GM04503 (cell line): ENCODE measurements around the gene NCOA1.
A peak's percentile ranks its signal among the peaks of the same experiment; 100 is the strongest.
"Not testable (repeated sequence)": the region's sequence is repeated elsewhere in the genome, so short reads cannot be mapped to it uniquely, and the experiment has no call there.

Source experiments
- DNase-seq: peaks from one replicate; pipeline ENCODE4 v3.0.0-alpha.2; 2012; ENCODE audit warnings: low read depth

The NCOA1 gene

DNA sequence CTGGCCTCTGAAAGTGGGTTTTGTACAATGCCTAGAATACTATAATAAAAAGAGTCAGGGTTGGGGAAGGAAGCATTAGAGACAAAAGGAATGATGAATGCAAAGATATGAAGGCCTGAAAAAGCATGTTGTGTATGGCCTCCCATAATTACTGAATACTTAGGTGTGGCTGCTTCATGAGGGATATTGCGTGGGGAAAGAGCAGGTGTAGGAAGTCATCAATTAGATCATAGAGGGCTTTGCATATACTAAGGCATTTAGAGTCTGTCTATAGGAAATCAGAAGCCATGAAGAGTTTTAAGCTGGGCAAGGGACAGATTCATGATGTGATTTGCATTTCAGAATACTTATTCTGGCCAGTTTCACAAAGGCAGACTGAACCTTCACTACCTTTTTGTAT, 48.2 kb downstream of the NCOA1 start:
- no peak for DNase-seq

GRCh38 chr2:24540011-24540477, 49.0 kb downstream of the NCOA1 start:
- DNase-seq: no peak

DNA sequence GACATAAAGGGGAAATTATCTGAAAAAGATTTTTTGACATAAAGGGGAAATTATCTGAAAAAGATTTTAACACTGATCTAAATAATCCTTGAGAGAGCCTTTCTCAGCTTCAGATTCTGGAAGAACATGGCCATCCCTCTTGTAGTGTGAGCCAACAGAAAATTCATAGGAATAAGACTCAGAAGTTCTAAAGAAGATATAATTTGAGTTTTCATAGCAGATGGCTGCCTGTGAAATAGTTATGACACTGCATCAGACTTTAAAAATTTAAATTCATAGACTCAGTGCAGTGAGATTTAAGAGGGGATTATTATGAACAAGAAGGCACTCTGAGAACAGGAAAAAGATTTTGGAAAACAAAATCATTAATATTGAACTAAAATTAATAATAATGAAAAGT, 50.6 kb downstream of the NCOA1 start:
- DNase-seq: no peak

DNA sequence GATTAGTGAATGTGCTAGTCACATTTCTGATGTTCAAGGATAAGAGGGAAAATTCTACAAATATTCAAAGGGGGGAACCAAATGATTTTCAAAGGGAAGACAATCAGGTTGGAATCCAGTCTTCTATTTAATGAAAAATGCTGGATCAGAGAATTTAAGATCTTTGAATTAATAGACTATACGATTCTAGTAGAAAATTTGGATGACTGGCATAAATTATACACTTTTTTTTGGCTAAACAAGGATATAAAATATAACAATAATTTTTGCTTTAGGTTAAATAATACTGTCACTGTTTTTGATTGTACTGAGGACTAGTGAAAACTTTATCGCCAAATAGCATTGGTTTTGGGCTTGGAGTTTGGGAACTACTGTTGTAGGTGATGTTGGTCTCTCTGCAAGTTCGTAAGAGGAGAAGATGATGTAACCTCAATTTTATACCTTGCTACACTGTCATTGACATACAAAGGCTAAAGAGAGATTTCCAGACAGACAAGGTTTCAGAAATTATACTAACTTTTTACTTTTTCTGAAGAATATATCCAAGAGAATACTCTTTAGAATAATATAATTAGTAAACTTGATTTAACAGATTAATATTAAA, 51.3 kb downstream of the NCOA1 start:
- DNase-seq: no peak

- DNase-seq: no peak
Observed at GRCh38 chr2:24543252-24543651, 52.2 kb downstream of the NCOA1 start.

- DNase-seq: no peak
Observed at GRCh38 chr2:24544456-24545115, 53.5 kb downstream of the NCOA1 start.

GRCh38 chr2:24546669-24547068, 55.6 kb downstream of the NCOA1 start:
- DNase-seq: no peak

GRCh38 chr2:24548058-24548457, 57.0 kb downstream of the NCOA1 start:
- no peak for DNase-seq

DNA sequence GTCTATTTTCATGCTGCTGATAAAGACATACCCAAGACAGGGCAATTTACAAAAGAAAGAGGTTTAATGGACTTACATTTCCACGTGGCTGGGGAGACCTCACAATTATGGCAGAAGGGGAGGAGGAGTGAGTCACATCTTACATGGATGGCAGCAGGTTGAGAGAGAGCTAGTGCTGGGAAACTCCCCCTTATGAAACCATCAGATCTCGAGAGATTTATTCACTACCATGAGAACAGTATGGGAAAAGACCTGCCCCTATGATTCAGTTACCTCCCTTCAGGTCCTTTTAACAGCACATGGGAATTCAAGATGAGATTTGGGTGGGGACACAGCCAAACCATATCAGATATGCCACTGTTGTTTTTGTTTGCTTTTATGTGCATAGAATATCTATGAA, 59.2 kb downstream of the NCOA1 start:
- DNase-seq: not testable (repeated sequence)

DNA sequence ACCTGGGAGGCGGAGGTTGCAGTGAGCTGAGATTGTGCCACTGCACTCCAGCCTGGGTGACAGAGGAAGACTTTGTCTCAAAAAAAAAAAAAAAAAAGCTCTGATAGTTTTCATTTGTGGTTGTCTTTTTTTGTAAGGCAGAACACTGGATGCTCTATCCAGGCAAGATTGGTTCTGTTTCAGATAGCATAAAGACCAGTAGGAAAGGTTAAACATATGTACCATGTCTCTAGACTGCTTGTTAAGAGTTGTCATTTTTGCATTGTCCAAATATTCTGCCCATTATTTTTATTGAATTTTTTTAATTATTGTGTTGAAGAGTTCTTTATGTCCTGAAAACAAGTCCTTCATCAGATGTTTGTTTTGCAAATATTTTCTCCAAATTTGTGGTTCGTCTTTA, 60.0 kb downstream of the NCOA1 start:
- DNase-seq: no peak

GRCh38 chr2:24552836-24553235, 61.8 kb downstream of the NCOA1 start:
- no peak for DNase-seq

DNA sequence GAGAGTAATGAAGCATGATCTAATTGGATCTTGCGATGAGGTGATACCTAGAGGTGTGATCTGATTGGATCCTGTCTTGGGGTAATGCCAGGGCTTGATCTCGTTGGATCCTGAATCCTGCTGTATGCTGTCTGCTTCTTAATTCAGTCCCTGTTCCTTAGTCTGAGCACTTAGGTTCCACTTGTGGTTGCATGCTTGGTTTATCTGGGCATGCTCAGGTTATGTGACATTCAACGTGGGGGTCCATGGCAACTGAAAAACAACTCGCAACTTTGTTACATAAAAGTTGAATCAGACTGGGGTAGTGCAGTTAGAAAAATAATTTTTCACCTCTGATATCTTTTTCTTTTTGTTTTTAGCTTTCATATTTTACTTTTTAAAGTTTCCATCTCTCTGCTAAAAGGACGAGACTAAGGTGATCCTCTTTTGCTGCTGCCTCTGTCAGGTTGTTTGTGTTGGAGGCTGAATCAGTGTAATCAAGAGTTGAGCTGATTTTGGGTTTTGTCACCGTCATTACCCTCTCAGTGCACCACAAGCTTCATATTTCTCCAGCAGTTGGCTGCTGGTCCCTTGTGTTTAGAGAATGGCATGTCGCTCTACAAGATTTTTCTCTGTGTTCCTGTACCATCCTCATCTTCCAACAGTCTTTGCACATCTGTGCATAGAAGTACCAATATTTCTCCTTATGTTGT, 67.9 kb downstream of the NCOA1 start:
- no peak for DNase-seq

DNA sequence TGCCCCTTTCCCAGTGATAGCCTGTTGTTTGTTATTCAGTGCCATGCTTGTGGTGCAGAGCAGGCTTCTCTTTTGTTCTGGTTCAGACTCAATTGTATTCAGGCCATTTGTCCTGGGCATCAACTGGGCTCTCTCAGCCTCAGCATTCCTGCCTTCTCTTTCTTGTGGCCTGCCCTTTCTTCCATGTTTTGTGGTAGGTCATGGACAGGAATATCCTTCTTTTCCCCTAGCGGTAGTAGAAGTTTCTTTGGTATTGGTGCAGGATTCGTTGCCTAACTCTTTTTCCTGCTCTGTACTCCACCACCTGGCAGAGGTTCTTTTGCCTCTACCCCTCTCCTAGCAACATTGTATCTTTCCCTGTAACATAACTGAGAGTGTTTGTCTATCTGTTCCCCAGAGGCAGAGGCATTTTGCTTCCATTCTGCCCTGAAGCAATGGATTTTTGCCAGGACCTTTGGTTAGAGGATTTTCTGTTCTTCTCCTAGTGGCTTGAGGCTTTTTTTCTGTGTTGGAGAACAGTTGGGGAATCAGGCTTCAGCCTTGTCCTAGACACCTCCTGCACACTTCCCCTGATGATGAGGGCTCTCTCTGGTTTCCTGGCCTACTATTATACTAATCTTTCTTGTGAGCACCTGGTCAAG, 68.5 kb downstream of the NCOA1 start:
- peak; percentile 35 for DNase-seq

- no peak for DNase-seq
Observed at GRCh38 chr2:24565537-24565936, 74.5 kb downstream of the NCOA1 start.

GRCh38 chr2:24566209-24566608, 75.2 kb downstream of the NCOA1 start:
- no peak for DNase-seq

- DNase-seq: no peak
Observed at GRCh38 chr2:24566630-24567029, 75.6 kb downstream of the NCOA1 start.

DNA sequence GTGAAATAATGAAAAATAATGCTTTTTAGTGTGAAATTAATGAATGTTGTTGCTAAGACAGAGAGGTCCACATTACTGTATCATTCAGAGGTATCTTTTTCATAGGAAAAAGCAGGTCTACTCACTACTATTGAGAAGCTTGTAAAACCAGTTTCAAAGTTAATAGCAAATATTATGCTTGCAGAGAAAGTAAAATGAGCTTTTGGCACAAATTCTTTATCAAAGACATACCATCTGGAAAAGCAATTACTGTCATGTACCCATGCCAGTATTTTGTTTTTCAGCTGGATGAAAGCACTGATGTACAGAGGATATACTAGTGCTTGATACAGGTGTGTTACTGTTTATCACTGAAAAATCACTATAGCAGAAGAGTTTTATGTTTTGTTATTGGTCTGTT, 77.5 kb downstream of the NCOA1 start:
- no peak for DNase-seq

GRCh38 chr2:24569565-24569964, 78.5 kb downstream of the NCOA1 start:
- DNase-seq: not testable (repeated sequence)

- no peak for DNase-seq
Observed at GRCh38 chr2:24570225-24570624, 79.2 kb downstream of the NCOA1 start.

GRCh38 chr2:24571828-24572442, 80.9 kb downstream of the NCOA1 start:
- DNase-seq: no peak

DNA sequence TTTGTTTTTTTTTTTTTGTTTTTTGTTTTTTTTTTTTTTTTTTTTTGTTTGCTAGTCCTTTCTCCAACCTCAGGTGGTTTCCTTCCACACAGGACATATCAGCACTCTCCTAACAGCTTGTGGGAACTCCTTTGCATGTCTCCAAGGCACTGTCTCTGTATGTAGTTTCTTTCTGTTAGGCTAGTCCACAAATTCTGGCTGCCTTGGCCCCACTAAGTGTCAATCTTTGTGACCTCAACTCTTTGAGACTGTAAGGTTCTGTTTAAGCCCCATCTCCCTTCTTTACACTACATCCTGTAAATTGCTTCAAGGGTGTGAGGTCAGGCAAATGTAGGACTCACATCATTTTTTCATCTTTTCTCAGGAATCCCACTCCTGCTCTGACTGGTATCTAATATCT, 85.1 kb downstream of the NCOA1 start:
- DNase-seq: no peak

- no peak for DNase-seq
Observed at GRCh38 chr2:24576617-24577016, 85.6 kb downstream of the NCOA1 start.
